CD4-positive, alpha-beta memory T cell (primary cell): ENCODE measurements around the gene ITPR2. TPM values are rescaled to one million over a fixed set of nuclear protein-coding genes. Genes with fewer than 3 reads are reported as not detected.

Source experiments
- CTCF ChIA-PET: fragments of 350-600 bp; sonication (Branson Sonifier 250); formaldehyde crosslinking; loops from one replicate; lab custom pipeline; 2021; ENCODE audit warnings: inconsistent platforms; ENCODE audit not compliant: partially characterized antibody; lab: Charles Lee
- POLR2A ChIA-PET: fragments of 350-600 bp; sonication (Branson Sonifier 250); formaldehyde crosslinking; loops from one replicate; lab custom pipeline; 2021; ENCODE audit not compliant: partially characterized antibody; lab: Charles Lee
- DNase-seq, 5 donors: peaks; one replicate each; pipeline versions ENCODE4 v3.0.0 to v3.0.0-alpha.2; 2020 to 2022; ENCODE audit warnings: mixed read lengths in 1 of 5
- H3K27ac ChIP-seq: one replicate; pipeline ENCODE4 v1.7.0; 2013; ENCODE audit warnings: low read depth, low read length
- H3K27me3 ChIP-seq: 2 replicates; pipeline ENCODE4 v1.7.0; 2013; ENCODE audit warnings: mild to moderate bottlenecking, low read length, moderate library complexity; ENCODE audit not compliant: insufficient read depth
- H3K36me3 ChIP-seq: 2 replicates; pipeline ENCODE4 v1.7.0; 2013; ENCODE audit warnings: mild to moderate bottlenecking, low read length, moderate library complexity; ENCODE audit not compliant: insufficient read depth
- H3K4me1 ChIP-seq: 2 replicates; pipeline ENCODE4 v1.7.0; 2013; ENCODE audit warnings: mild to moderate bottlenecking, low read length, moderate library complexity; ENCODE audit not compliant: insufficient read depth
- H3K4me3 ChIP-seq, 2 donors: one replicate each; pipeline ENCODE4 v1.7.0; 2013; ENCODE audit warnings: low read length in 2 of 2, mild to moderate bottlenecking in 1 of 2
- H3K9me3 ChIP-seq, 2 donors: one replicate each; pipeline ENCODE4 v1.7.0; 2013; ENCODE audit warnings: low read length in 2 of 2, control low read depth in 1 of 2; ENCODE audit not compliant: control insufficient read depth in 1 of 2
- H3K27ac Mint-ChIP-seq, 7 donors: one replicate each; pipeline ENCODE4 v1.8.0; 2020 to 2021; ENCODE audit warnings: mixed read lengths in 7 of 7, mild to moderate bottlenecking in 6 of 7, inconsistent platforms in 3 of 7, moderate library complexity in 3 of 7
- H3K27me3 Mint-ChIP-seq, 2 donors: one replicate each; pipeline ENCODE4 v1.8.0; 2020 to 2021; ENCODE audit warnings: mixed read lengths in 2 of 2
- H3K36me3 Mint-ChIP-seq, 2 donors: one replicate each; pipeline ENCODE4 v1.8.0; 2020 to 2021; ENCODE audit warnings: mixed read lengths in 2 of 2, inconsistent platforms in 1 of 2, mild to moderate bottlenecking in 1 of 2
- H3K4me1 Mint-ChIP-seq, 4 donors: one replicate each; pipeline ENCODE4 v1.8.0; 2020 to 2021; ENCODE audit warnings: mixed read lengths in 4 of 4, mild to moderate bottlenecking in 1 of 4
- H3K4me3 Mint-ChIP-seq, 8 donors: one replicate each; pipeline ENCODE4 v1.8.0; 2020 to 2021; ENCODE audit warnings: mixed read lengths in 8 of 8, mild to moderate bottlenecking in 7 of 8, moderate library complexity in 6 of 8, inconsistent platforms in 3 of 8
- H3K9me3 Mint-ChIP-seq, 8 donors: one replicate each; pipeline ENCODE4 v1.8.0; 2020 to 2021; ENCODE audit warnings: mixed read lengths in 8 of 8, mild to moderate bottlenecking in 5 of 8, inconsistent platforms in 3 of 8, moderate library complexity in 1 of 8
- intact Hi-C: fragments of 100-400 bp; cut with micrococcal nuclease; formaldehyde crosslinking; loops from one replicate; pipeline ENCODE4 v1.15.1; 2023
- polyA plus RNA-seq, 2 donors: library from polyadenylated mRNA; unstranded; fragments of 300-500 nt; fragmentation: Illumina TruSeq; gene quantifications; one replicate each; pipeline ENCODE4 v1.2.3, GENCODE V29; 2021
- total RNA-seq, 2 experiments: library from RNA; stranded (reverse); gene quantifications; one replicate each; pipeline ENCODE4 v1.2.3, GENCODE V29; 2021

ITPR2 gene
- total and polyA plus RNA-seq, 4 experiments from 2014 or later, result 4.7 to 55.6 (median 34.1) TPM

DNA sequence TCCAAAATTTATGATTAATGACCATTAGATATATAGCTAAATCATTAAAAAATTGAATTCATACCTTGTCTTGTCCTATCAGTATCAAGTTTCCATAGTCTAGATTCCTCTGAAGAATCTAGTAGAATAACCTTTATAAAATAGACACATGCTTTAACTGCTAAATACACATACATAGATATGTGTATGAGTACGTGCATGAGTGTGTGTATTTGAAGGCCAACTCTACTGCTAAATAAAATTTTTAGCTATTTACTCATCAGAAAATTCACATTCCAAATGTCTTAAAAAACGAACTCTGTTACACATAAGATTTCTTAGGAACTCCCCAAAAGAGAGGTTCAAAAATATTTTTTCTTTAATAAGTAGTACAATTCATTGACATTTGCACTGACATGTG, 404.6 kb downstream of the ITPR2 start:
- H3K4me1 ChIP-seq, result no peaks in the 10 kb centered on the region
- ChIA-PET POLR2A (no interaction called here), CTCF (no interaction called here)
- H3K9me3 ChIP-seq, result no peaks in the 10 kb centered on the region
- Mint-ChIP-seq H3K27ac (no peak overlapping the region), H3K9me3 (no peaks in the 10 kb centered on the region), H3K36me3 (peaks cover 32 to 52% of the 10 kb centered on the region in 2 donors), H3K4me3 (no peak overlapping the region), H3K4me1 (no peaks in the 10 kb centered on the region), H3K27me3 (no peaks in the 10 kb centered on the region)
- DNase-seq, result no peak
- H3K27me3 ChIP-seq, result no peaks in the 10 kb centered on the region
- H3K36me3 ChIP-seq, result no peaks in the 10 kb centered on the region
- no peak overlapping the region for H3K27ac ChIP-seq
- intact Hi-C loops, result no loop called here
- H3K4me3 ChIP-seq, result no peak overlapping the region

DNA sequence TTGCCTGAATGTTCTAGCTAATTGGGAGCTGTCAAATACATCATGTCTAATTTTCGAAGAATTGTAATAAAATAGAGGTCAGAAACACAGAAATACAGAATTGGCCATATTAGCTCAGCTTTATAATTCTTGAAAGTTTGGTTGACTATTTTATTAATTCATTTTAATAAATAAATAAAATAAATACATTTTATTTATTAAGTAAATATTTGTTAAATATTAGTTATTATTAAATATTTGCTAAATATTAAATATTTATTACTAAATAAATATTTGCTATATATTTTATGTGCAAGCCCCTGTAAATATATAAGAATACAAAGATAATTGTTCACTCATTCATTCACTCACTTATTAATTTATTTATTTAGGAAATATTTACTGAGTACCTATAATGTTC, 406.3 kb downstream of the ITPR2 start:
- Mint-ChIP-seq H3K4me1 (no peaks in the 10 kb centered on the region), H3K27me3 (no peaks in the 10 kb centered on the region), H3K4me3 (no peak overlapping the region), H3K36me3 (peaks cover 32 to 48% of the 10 kb centered on the region in 2 donors), H3K27ac (no peak overlapping the region), H3K9me3 (no peaks in the 10 kb centered on the region)
- no peak overlapping the region for H3K4me3 ChIP-seq
- POLR2A ChIA-PET, result no interaction called here
- CTCF ChIA-PET, result no interaction called here
- no peak for DNase-seq
- H3K36me3 ChIP-seq, result no peaks in the 10 kb centered on the region
- no peaks in the 10 kb centered on the region for H3K9me3 ChIP-seq
- no peak overlapping the region for H3K27ac ChIP-seq
- no peaks in the 10 kb centered on the region for H3K27me3 ChIP-seq
- H3K4me1 ChIP-seq, result no peaks in the 10 kb centered on the region
- intact Hi-C loops, result no loop called here

GRCh38 chr12:26425587-26426260, 407.3 kb downstream of the ITPR2 start:
- Mint-ChIP-seq H3K9me3 (no peaks in the 10 kb centered on the region), H3K36me3 (peaks cover 36 to 49% of the 10 kb centered on the region in 2 donors), H3K4me3 (no peak overlapping the region), H3K27me3 (no peaks in the 10 kb centered on the region), H3K27ac (no peak overlapping the region), H3K4me1 (no peaks in the 10 kb centered on the region)
- ChIA-PET POLR2A (no interaction called here), CTCF (no interaction called here)
- intact Hi-C loops, result no loop called here
- Histone ChIP-seq H3K27ac (no peak overlapping the region), H3K27me3 (no peaks in the 10 kb centered on the region), H3K9me3 (no peaks in the 10 kb centered on the region), H3K4me1 (no peaks in the 10 kb centered on the region), H3K4me3 (no peak overlapping the region), H3K36me3 (no peaks in the 10 kb centered on the region)
- DNase-seq, result no peak

GRCh38 chr12:26422839-26423398, 410.1 kb downstream of the ITPR2 start:
- no peak overlapping the region for H3K4me3 Mint-ChIP-seq

GRCh38 chr12:26416550-26416949, 416.4 kb downstream of the ITPR2 start:
- intact Hi-C loops, result no loop called here
- Histone ChIP-seq H3K4me3 (no peak overlapping the region), H3K27ac (no peak overlapping the region), H3K27me3 (no peaks in the 10 kb centered on the region), H3K36me3 (no peaks in the 10 kb centered on the region), H3K4me1 (no peaks in the 10 kb centered on the region), H3K9me3 (no peaks in the 10 kb centered on the region)
- Mint-ChIP-seq H3K4me1 (no peaks in the 10 kb centered on the region), H3K36me3 (peaks cover 49 to 59% of the 10 kb centered on the region in 2 donors), H3K27me3 (no peaks in the 10 kb centered on the region), H3K4me3 (no peak overlapping the region), H3K27ac (no peak overlapping the region), H3K9me3 (no peaks in the 10 kb centered on the region)
- no peak for DNase-seq
- POLR2A ChIA-PET, result no interaction called here
- CTCF ChIA-PET, result no interaction called here

More at GRCh38 chr12:26422839-26423398, 410.1 kb downstream of the ITPR2 start:
- H3K9me3 Mint-ChIP-seq, result no peaks in the 10 kb centered on the region
- ChIA-PET POLR2A (no interaction called here), CTCF (no interaction called here)
- H3K4me1 Mint-ChIP-seq, result no peaks in the 10 kb centered on the region
- no peak for DNase-seq
- H3K36me3 Mint-ChIP-seq, result peaks cover 35 to 48% of the 10 kb centered on the region in 2 donors
- Histone ChIP-seq H3K27ac (no peak overlapping the region), H3K36me3 (no peaks in the 10 kb centered on the region), H3K4me1 (no peaks in the 10 kb centered on the region), H3K4me3 (no peak overlapping the region), H3K9me3 (no peaks in the 10 kb centered on the region), H3K27me3 (no peaks in the 10 kb centered on the region)
- intact Hi-C loops, result no loop called here
- H3K27me3 Mint-ChIP-seq, result no peaks in the 10 kb centered on the region
- no peak overlapping the region for H3K27ac Mint-ChIP-seq

GRCh38 chr12:26410689-26411088, 422.3 kb downstream of the ITPR2 start:
- H3K27ac ChIP-seq, result no peak overlapping the region
- H3K27ac Mint-ChIP-seq, result no peak overlapping the region
- H3K4me1 ChIP-seq, result no peaks in the 10 kb centered on the region
- H3K4me1 Mint-ChIP-seq, result no peaks in the 10 kb centered on the region
- no peaks in the 10 kb centered on the region for H3K9me3 ChIP-seq
- no peaks in the 10 kb centered on the region for H3K27me3 ChIP-seq
- peaks cover 42 to 54% of the 10 kb centered on the region in 2 donors for H3K36me3 Mint-ChIP-seq
- intact Hi-C loops, result no loop called here
- no peak overlapping the region for H3K4me3 ChIP-seq
- CTCF ChIA-PET, result interaction anchor here (0.6 kb wide), 1 partner anchor 313 kb away, joined by 3 read pairs; no protein-coding TSS in a partner anchor
- no peaks in the 10 kb centered on the region for H3K27me3 Mint-ChIP-seq
- H3K9me3 Mint-ChIP-seq, result no peaks in the 10 kb centered on the region
- H3K4me3 Mint-ChIP-seq, result no peak overlapping the region
- H3K36me3 ChIP-seq, result no peaks in the 10 kb centered on the region
- DNase-seq, result no peak
- POLR2A ChIA-PET, result no interaction called here

GRCh38 chr12:26406813-26407212, 426.2 kb downstream of the ITPR2 start:
- Histone ChIP-seq H3K9me3 (no peaks in the 10 kb centered on the region), H3K4me1 (no peaks in the 10 kb centered on the region), H3K4me3 (no peak overlapping the region), H3K36me3 (no peaks in the 10 kb centered on the region), H3K27ac (no peak overlapping the region), H3K27me3 (no peaks in the 10 kb centered on the region)
- H3K27me3 Mint-ChIP-seq, result no peaks in the 10 kb centered on the region
- intact Hi-C loops, result no loop called here
- DNase-seq, result no peak
- H3K4me3 Mint-ChIP-seq, result no peak overlapping the region
- H3K27ac Mint-ChIP-seq, result no peak overlapping the region
- H3K9me3 Mint-ChIP-seq, result no peaks in the 10 kb centered on the region
- H3K4me1 Mint-ChIP-seq, result no peaks in the 10 kb centered on the region
- CTCF ChIA-PET, result interaction anchor here (1.2 kb wide), 1 partner anchor 9 kb away, joined by 3 read pairs; no protein-coding TSS in a partner anchor
- POLR2A ChIA-PET, result no interaction called here
- peaks cover 23% of the 10 kb centered on the region in 2 donors for H3K36me3 Mint-ChIP-seq
